OCI-LY7 (cell line): Measurements from ENCODE around the gene RETREG1.

Experiments used
- CTCF ChIP-seq: fragments of 200-600 bp; sonication (generic); conservative IDR thresholded peaks from 2 replicates; pipeline ENCODE4 v1.5.1; 2014; ENCODE audit warnings: mild to moderate bottlenecking, antibody characterized with exemption, low read length, moderate library complexity, mixed read lengths
- EZH2phosphoT487 ChIP-seq: fragments of 200-600 bp; sonication (generic); IDR thresholded peaks from 2 replicates; pipeline ENCODE4 v1.6.1; 2018; ENCODE audit warnings: low read depth, borderline replicate concordance, mild to moderate bottlenecking, mixed run types, antibody characterized with exemption, low read length, moderate library complexity, mixed read lengths

GRCh38 chr5:16539169-16539666, 77.6 kb downstream of the RETREG1 start:
- TF ChIP-seq CTCF (no peak), EZH2phosphoT487 (no peak)
